HL-60/S4 treated with phorbol 12-myristate 13-acetate at 8.2 ng/mL for 4 days and 3 days (cell line): ENCODE data around the gene RBM3.

Source experiments
- in situ Hi-C: fragments of 300-500 bp; cut with MboI; formaldehyde crosslinking; loops from 2 replicates; pipeline ENCODE4 v1.15.0; 2022; ENCODE audit warnings: low sequenced_read_pairs

RBM3 gene

DNA sequence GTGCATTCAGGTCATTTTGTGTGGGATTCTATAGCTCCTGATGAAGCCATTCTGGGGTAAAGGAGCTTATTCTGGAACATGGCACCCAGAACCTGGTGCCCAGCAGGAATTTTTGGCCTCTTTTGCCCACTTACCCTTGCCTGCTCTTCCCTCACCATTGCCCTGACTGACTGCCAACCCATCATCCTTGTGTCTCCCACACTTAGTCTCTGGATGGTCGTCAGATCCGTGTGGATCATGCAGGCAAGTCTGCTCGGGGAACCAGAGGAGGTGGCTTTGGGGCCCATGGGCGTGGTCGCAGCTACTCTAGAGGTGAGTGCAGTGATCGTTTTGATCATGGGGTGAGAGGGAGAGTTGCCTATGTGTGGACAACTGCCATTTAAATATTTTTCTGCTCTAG is 1.8 kb downstream of the RBM3 start:
- in situ Hi-C loops = no loop called here

DNA sequence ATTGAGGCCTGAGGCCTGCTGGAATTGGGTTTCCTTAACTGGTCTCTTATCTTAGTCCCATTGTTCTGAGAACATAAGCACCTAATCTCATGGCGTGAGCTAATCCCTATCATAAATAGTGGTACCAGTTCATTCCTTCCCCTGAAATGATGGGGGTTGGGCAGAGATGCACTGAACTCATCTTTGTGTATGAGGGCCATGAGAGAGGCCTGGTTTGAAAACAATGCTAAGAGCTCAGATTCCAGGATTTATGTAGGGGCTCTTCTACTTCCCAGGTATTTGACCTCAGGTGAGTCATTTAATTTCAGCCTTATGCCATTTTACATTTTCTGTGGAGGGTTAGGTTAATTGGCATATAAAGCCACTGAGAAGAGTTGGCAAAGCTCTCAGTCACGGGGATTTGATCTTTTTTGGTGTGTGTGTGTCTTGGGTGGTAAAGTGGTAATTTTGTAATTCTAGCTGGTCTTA is 4.4 kb downstream of the RBM3 start:
- in situ Hi-C loops = no loop called here

DNA sequence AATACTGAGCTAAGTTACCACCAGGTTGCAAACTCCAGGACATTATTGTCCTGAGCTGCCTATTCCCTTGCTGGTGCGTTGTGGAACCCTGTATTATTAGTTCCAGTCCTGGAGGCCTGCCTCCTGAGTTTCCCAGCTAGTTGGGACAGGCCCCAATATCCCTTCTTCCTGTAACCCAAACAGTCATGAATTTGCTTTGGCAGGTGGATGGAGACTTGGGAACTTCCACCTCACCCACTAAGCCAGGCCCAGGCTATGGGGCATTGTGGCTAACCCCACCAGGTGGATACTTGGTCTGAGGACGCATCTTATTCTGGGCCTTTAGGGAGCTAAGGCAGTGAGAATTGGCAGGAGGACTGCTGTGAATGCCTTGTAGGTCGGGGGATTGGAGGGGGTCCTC is 5.0 kb downstream of the RBM3 start:
- in situ Hi-C loops = no loop called here

DNA sequence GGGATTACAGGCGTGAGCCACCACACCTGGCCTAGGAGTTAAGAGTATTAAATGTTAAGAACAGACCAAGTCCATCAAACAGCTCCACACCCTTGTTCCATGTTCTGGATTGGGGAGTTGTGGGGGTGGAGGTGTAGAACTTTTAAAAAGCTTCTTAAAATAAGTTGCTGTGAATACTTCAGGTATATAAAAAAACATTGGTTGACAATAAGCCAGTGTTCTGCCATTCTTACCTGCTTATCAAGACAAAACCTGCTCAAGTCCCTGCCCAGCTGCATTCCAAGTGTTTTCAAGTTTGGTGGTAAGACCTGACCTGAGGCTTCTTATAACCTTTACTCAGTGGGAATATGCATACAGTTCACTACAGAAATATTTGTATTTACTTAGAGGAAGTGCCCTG is 6.4 kb downstream of the RBM3 start:
- in situ Hi-C loops = no loop called here

DNA sequence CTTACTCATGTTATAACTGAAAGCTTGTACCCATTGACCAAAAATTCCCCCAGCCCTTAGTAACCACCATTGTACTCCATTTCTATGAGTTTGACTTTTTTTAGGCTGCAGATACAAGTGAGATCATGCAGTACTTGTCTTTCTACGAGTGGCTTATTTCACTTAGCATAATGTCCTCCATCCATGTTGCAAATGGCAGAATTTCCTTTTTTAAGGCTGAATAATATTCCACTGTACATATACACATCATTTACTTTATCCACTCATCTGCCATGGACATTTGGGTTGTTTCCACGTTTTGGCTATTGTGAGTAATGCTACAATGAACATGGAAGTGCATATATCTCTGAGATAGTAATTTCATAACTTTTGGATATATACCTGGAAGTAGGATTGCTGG is 10.4 kb downstream of the RBM3 start:
- in situ Hi-C loops = no loop called here

DNA sequence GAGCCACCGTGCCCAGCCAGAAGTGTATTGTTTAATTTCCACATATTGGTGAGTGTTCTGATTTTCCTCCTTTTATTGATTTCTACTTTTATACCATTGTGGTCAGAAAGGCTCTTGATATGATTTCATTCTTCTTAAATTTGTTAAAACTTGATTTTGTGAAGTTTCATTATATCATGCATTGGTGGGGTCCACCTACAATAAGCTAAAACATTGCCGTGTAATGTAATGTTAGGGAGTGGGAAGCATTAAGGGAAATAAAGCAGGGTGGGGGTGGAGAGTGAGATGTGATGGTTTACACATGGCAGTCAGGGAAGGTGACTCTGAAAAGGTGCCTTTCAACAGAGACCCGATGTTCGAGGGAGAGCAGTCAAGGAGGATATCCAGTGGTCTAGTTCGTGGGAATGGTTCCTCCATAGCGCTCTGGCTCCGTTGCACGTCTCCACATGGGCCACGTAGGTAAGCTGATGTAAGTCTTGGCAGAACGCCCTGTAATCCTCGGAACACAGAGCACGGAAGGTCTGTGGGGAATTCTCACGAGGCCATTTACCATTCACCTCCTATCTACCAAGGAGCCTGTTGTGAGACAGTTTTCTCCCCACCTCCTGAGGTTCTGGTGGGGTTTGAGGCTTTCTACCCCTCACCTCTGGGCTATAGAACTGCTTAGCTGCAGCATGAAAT is 15.3 kb downstream of the RBM3 start:
- in situ Hi-C loops = no loop called here

DNA sequence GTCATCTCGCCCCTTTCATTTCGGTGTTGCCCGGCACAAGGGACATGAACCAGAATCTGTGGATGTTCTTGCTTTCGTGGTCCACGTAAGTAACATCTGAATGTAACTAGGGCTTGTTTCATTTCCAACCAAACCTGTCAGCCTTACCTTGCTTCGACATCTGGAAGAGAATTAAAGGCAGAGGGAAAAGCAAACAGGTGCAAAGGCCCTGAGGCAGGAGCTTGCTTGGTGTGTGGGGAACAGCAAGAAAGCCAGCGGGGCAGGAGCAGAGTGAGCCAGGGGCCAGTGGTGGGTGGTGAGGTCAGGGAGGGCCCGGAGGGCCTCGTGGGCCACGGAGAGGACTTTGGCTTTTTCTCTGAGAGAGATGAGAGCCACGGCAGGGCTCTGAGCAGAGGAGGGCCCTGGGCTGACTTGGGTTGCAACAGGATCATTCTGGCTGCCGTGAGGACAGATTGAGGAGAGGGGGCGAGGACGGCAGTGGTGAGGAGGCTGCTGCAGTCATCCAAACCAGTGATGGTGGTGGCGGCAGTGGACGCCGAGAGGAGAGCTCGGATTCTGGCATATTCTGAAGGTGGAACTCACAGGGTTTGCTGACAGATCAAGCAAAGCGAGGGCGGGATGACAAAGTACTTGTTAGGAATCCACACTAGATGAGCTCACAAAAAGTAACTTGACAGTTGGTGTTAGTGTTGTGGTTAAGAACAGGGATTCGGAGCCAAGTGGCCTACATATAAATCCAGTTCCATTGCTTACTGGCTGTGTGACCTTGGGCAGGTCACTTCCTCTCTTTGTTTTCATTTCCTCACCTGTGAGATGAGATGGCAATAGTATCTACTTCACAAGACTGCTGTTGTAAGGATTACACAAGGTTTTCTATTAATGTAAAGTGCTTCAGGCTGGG is 16.2 kb downstream of the RBM3 start:
- in situ Hi-C loops = no loop called here

DNA sequence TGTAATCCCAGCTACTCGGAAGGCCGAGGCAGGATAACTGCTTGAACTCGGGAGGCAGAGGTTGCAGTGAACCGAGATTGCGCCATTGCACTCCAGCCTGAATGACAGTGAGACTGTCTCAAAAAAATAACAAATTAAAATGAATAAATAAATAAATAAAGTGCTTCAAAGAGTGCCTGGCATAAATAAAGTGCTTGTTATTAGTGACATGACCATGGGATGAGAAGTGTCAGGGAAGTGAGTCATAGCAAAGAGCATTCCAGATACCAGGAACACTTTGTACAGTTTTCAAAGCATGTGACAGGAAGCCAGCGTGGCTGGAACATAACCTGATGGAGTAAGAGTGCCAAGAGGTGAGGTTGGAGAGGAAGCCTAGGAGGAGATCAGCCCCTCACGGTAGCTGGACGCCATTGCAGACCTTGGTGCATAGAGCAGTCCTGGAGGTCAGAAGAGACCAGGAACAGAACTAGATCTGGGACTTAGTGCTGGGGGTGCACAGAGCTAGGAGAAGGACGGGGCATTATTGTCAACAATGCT is 17.0 kb downstream of the RBM3 start:
- in situ Hi-C loops = no loop called here

DNA sequence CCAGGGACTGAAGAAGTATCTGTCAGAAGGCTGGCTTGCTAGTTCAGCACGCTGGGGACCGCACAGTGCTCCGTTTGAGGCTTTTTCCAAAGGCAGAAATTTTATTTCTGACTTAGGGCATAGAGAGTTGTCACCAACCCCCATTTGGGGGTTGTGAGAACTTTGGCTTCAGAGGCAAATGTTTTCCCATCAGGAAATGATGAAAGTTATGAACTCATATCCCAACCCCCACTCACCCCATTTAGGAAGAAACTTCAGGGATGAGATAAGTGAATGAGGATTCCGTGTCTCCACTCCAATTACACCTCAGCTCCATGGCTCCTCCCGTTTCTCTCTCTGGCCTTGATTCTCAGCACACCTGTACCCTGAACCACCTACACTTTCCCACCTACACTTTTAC is 18.7 kb downstream of the RBM3 start:
- in situ Hi-C loops = no loop called here

DNA sequence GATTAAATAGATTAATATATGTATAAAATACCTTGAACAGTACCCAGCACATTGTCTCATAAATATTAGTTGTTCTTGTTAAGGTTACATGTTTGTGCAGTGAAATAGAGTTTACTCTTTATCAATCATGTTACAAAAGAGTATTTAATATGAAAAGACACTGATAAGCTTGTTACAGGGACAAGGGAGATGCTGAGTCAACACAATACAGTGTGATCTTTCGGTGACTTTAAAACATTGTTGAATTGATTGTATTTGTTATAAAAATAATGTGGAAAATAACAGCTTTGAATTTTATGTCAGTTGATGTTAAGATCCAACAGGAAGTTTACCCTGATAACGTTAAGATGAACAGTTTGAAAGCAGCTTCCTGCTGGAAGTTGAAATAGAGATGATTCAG is 21.6 kb downstream of the RBM3 start:
- in situ Hi-C loops = no loop called here

DNA sequence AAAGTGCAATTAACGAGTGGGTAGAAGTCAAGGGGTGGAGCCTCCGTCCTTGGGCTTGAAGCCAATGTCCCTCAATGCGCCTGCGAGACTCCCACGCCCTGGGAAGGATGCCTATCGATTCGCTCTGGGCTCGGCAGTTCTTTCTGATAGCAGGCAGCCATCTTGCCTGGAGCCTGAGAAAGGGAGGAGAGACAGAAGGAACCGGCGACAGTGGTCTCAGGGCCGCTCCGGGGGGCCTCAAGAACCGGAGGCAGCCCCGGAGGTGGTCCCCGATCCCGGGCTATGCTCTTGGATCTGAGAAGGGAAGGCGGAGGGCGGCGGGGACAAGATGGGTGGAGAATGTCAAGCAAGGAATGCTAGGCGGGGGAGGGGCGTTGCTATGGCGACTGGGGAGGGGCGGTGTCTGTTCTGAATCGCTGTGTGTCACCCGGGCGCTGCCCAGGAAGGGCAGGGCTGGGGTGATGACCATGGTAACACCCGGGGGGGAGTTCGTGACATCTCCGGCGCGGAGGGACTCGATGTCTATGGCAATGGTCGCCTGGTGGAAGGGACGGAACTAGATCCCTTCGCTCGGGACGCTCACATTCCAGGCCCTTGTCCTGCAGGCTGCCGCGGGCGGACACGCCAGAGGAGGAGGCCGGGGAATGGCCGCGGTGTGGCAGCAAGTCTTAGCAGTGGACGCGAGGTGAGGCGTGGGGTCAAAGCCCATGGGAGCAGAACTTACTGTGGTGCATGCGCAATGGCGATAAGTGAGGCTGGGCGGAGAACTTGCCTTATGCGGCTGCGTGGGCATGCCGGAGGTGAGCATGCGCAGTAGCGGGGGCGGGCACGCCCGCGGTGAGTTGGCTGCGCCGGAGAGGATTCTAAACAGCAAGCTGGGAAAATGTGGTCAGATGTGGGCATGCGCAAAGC is 23.3 kb downstream of the RBM3 start, which contains the start of gene WDR13:
Gene WDR13, plus strand, starts transcription at position 140 of the 912 bp plus-strand sequence. Its CDS starts 505 bp downstream, at position 645.
- in situ Hi-C loops = no loop called here

DNA sequence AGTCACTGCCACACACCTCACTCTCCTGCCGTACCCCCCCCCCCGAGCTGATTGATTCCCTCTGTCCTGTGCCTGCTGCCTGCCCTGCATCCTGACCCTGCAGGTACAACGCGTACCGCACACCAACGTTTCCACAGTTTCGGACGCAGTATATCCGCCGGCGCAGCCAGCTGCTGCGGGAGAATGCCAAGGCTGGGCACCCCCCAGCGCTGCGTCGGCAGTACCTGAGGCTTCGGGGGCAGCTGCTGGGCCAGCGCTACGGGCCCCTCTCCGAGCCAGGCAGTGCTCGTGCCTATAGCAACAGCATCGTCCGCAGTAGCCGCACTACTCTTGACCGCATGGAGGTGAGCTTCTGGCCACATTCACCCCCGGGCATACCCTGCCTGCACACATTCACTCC is 24.3 kb downstream of the RBM3 start:
- in situ Hi-C loops = no loop called here

DNA sequence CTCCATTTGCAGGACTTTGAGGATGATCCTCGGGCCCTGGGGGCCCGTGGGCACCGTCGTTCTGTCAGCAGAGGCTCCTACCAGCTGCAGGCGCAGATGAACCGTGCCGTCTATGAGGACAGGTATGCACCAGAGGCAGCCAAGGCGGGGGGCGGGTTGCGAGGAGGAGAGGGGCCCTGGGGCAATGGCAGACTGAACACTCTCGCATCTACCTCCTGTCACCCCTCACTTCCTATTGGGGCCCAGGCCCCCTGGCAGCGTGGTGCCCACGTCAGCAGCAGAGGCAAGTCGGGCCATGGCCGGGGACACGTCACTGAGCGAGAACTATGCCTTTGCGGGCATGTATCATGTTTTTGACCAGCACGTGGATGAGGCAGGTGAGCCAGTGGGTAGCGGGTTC is 25.1 kb downstream of the RBM3 start:
- in situ Hi-C loops = no loop called here

DNA sequence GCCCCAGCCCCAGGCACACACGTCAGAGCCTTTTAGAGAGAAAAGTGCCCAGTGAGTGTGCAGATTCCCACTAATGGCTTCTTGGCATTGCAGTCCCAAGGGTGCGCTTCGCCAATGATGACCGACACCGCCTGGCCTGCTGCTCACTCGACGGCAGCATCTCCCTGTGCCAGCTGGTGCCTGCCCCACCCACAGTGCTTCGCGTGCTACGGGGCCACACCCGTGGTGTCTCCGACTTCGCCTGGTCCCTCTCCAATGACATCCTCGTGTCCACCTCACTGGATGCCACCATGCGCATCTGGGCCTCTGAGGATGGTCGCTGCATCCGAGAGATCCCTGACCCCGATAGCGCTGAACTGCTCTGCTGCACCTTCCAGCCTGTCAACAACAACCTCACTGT is 25.9 kb downstream of the RBM3 start:
- in situ Hi-C loops = no loop called here

DNA sequence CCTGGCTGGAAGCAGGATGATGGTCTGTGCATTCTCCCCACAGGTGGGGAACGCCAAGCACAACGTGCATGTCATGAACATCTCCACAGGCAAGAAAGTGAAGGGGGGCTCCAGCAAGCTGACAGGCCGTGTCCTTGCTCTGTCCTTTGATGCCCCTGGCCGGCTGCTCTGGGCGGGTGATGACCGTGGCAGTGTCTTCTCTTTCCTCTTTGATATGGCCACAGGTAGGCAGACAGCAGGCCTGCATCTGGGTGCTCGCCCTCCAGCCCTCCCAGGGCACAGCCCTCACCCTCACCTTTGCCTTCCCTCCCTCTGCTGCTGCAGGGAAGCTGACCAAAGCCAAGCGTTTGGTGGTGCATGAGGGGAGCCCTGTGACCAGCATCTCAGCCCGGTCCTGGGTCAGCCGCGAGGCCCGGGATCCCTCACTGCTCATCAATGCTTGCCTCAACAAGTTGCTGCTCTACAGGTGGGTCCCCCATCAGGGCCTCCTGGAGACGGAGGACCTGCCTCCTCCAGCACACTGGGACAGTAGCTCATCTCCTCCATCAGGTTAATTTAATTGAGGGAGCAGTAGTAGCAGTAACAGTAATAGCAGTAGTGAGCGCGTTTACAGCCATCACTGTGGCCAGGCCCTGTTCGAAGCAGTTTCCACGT is 27.6 kb downstream of the RBM3 start:
- in situ Hi-C loops = no loop called here

DNA sequence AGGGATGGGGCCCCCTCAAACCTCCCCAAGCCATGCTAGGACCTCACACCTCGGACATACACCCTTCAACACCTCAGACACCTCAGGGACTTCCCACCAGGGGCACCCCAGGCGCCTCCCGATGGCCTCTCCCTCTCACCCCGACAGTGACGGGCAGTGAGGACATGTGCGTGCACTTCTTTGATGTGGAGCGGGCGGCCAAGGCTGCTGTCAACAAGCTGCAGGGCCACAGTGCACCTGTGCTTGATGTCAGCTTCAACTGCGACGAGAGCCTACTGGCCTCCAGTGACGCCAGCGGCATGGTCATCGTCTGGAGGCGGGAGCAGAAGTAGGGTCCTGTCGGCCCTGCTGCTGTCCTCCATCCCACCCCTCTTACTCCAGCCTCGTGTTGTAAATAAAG is 30.4 kb downstream of the RBM3 start:
- in situ Hi-C loops = no loop called here

DNA sequence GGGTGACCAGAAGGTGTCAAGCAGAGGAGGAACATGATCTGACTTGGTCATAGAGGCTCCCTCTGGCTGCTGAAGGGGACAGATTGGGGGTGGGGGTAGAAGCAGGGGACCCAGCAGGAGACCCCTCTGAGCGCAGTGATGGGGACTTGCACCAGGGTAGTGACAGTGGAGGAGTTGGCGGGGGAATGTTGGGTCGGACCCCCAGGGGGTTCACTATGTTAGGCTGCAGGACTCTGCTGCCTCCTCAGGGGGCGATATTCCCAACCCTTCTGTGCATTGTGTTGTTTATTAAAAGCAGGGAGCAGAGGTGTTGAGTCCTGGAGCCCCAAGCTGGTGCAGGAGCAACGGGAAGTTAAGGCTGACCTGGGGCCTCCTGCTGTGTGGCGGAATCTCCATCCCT is 31.8 kb downstream of the RBM3 start:
- in situ Hi-C loops = no loop called here

DNA sequence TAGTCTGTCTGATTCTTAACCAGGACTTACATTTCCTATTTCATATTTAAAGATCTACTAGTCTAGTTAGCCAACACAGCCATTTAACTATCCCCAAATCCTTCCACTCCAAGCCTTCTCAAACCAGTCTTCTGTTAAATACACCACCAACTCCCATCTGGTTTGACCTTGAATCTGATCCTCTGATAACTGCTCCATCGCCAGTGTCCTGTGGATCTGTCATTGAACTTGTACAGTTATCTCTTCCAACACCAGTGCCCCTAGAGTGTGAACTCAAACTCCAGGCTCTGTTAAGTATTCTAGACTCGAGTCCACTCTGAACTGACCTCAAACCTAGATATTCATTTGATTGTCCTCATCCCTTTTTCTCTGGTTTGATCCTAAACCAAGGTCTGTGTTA is 37.4 kb downstream of the RBM3 start:
- in situ Hi-C loops = no loop called here

DNA sequence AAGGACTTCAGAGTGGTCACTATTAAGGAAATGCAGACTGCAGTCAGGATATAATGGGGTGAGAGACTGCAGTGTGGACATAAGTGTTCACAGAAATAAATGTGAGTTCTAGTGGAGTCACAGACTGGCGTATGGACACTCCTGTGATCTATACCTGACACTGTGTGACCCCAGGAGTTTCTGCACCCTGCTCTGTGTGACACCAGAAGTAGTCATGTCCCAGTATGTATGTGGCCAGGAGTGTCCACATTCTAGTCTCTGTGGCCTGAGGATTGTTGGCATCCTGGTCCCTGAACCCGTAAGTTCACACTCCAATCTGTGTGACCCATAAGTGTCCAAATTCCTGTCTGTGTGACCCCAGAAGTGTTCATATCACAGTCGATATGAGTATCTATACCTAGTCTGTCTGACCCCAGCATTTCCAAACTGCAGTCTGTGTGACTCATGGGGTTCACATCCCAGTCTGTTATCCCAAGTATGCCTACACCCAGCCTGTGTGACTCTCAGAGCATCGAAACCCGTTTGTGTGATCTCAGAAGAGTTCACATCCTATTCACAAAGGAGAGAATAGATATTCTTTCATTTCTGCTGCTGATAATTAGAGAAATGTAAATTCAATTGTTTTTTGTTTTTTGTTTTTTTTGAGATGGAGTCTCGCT is 39.3 kb downstream of the RBM3 start:
- in situ Hi-C loops = no loop called here

DNA sequence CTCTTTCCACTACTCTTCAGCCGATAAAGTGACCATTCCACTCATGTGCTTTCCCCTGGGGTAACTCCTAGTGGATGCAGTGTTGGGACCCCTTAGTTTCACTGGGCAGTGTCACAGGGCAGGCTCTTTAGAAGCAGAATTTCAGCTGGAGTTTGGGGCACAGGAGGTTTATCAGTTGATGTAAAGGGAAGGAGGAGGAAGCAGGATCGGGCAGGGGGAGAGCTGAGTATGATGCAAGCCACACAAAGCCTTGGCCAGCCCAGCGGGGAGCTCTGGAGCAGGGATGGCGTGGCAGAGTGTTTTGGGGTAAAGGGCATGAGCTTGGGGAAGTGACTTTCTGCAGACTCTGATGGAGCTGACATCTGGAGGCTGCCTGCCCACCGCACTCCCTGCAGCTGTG is 42.3 kb downstream of the RBM3 start:
- in situ Hi-C loops = no loop called here
